ENCODE results near the gene DPF3.

Gene DPF3

DNA sequence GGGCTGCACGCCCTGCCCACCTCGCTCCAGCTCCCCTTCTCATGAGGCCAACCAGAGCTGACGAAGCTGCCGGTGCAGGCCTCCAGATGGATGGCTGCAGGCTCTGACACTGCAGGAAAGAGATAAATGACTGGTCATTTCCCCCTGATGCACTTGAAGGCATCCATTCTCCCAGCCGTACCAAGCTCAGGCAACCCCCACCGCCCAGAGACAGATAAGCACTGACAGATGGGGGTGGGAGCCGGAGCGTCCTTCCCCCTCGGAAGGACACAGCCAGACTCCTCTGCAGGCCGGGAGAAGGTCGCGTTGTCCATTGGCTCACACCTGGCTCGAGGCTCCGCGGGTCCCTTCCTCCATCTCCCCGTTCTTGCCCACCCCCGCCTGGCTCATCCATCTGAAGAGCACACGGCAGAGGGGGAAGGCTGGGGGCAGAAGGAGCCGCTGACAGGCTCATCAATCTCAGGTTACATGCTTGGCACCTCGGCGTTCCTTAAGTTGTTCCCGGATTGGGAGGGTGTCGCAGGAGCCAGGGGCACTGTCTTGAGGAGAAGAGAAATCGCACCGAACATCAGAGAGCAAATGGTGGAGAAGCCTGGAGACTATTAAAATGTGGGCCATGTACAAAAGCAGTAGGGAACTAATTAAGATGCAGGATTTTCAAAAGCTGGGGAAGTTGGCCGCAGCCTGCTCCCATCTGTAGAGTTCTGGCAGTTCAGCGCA is 151.6 kb downstream of the DPF3 start:
- no peak for DNase-seq (ENCODE audit: low read depth)

- DNase-seq (ENCODE audit: low read depth) = no peak
Observed at GRCh38 chr14:72741826-72742117, 152.1 kb downstream of the DPF3 start.

- DNase-seq (ENCODE audit: low read depth) = no peak
Observed at GRCh38 chr14:72740966-72741825, 152.7 kb downstream of the DPF3 start.

- no peak for DNase-seq (ENCODE audit: low read depth)
Observed at GRCh38 chr14:72740504-72740961, 153.4 kb downstream of the DPF3 start.

GRCh38 chr14:72739446-72740405 is 154.2 kb downstream of the DPF3 start:
- no peak for DNase-seq (ENCODE audit: low read depth)

GRCh38 chr14:72738161-72738611 is 155.7 kb downstream of the DPF3 start:
- DNase-seq (ENCODE audit: low read depth) = no peak

DNA sequence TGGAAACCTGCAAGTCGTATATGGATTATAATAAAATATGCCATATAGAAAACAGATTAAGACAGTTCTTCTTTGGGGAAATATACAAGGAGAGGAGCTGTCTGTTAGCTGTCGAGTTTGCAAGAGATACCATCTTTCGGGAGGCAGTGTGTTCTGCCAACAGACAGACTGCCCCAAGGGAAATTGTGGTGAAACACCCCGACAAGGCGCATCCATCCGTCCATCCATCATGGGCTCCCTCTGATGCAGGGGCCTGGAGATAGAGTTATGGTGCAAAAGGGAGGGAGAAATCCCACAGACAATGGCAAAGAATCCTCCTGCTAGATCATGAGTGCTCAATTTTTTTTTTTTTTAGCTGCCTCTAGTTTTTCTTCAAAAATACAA is 156.3 kb downstream of the DPF3 start:
- no peak for DNase-seq (ENCODE audit: low read depth)

GRCh38 chr14:72736786-72737559 is 156.9 kb downstream of the DPF3 start:
- DNase-seq (ENCODE audit: low read depth) = no peak

GRCh38 chr14:72736308-72736707 is 157.6 kb downstream of the DPF3 start:
- DNase-seq (ENCODE audit: low read depth) = no peak

DNA sequence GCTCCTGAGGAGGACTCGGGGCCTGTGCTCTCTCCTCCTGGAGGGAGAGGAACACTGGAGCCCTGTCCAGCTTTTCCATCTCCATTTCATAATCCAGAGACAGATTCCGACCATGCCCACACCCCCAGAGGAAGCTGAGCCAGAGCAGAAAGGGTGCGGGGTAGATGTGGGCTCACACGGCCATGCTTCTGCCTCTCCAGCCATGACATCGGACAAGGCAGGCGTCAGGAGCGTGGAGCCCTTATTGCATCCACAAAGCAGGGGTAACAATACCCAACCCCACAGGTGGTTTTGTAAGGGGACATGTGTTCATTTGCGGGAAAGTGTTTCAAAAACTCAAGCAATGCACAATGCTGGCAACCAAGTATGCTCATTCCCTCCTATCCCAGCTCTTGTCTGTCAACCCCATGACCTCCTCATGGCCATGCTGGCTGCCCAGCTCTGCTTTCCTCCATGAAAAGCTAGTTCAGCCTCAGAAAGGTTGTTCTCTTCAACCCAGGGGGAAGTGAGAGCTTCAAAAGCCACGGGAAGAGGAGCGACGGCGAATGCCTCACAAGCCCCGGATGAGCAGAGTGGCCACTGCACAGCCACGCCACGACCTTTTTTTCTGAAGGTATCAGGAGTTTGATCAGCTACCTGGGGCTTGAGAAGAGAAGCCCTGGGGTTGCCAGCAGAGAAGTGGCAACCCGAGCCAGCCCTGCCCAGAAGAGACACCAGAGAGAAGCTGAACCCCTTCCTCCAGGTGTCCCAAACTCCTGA is 161.7 kb downstream of the DPF3 start:
- no peak for DNase-seq (ENCODE audit: low read depth)

- no peak for DNase-seq (ENCODE audit: low read depth)
Observed at GRCh38 chr14:72731252-72732020, 162.5 kb downstream of the DPF3 start.

DNA sequence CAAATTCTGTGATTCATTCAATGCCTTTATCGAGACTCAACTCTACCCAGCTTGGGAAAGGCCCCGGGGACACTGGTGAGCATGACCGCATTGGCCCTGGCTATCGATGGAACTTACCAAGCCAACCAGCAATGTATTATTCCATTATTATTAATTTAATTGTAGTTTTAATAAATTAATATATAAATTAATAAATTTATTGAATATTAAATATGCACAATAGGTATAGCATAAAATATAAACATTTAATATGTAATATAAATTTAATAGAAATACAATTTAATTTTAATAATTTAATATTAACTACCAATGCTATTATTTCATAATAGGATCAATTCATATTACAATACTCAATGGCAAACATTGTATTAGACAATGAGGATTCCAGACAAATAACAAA is 163.4 kb downstream of the DPF3 start:
- DNase-seq (ENCODE audit: low read depth) = no peak

DNA sequence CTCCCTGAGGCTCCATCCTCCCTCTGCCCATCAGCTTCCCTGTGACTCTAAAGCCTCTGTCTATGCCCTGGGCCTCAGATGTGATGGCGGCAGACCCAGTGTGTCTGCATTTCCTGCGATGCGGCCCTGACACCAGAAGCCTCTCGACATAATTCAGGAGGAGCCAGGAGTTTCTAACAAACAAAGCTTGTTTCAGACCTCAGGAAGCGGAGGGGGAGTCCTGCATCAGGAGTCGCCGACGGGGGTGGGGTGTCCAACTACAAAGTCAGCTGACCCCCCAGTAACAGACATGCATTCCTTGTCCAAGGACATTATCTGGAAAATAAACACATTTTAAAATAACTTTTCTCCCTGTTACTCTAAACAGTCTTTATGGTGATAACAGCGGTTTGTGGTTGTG is 167.5 kb downstream of the DPF3 start:
- no peak for DNase-seq (ENCODE audit: low read depth)

DNA sequence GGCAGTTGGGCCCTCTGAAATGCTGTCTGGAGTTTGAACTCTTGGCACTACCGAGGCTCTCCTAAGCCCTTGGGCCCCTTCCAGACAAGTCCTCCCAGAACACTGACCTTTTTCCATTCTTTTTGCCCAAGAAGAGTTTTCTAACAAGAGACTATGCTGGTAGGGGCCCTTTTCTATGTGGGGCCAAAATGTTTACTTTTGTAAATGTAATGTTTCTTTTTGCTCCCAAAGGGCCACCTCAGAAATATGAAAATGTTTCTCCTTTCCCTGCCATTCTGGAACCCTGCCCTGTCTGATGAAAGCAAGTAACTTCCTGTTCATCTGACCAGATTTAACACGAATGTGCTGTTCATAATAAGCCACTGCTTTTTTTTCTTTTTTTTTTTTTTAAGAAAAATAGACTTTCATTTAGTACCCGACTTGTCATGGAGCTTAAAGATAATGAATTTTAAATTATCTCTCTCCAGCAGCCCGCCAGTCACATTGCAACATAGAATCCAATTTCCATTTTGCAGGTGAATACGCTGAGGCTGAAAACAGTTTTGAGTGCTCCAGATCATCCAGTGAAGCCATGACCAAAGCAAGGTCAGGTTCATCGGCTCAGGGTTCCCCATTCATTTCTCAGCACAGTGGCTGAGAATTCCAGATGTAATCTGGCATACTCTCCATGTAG is 169.9 kb downstream of the DPF3 start:
- no peak for DNase-seq (ENCODE audit: low read depth)

GRCh38 chr14:72722201-72722785 is 171.6 kb downstream of the DPF3 start:
- DNase-seq (ENCODE audit: low read depth) = no peak

GRCh38 chr14:72721083-72721482 is 172.8 kb downstream of the DPF3 start:
- no peak for DNase-seq (ENCODE audit: low read depth)

DNA sequence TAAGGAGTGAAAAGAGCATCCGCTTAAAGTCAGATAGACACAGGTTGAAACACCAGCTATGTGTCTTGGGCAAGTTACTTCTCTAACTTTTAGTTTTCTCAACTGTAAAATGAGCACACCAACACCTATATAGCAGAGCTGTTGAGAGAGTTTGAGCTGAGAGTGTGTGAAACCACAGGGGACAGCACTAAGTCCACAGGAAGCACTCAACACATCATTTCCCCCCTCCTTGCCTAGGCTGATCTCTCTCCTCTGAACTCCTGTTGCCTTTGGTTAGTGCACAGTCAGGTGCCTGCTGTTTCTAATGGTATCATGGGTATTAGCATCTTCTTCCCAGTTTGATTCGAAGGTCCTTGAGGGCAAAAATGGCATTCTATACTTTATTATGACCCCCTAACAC is 176.7 kb downstream of the DPF3 start:
- no peak for DNase-seq (ENCODE audit: low read depth)

DNA sequence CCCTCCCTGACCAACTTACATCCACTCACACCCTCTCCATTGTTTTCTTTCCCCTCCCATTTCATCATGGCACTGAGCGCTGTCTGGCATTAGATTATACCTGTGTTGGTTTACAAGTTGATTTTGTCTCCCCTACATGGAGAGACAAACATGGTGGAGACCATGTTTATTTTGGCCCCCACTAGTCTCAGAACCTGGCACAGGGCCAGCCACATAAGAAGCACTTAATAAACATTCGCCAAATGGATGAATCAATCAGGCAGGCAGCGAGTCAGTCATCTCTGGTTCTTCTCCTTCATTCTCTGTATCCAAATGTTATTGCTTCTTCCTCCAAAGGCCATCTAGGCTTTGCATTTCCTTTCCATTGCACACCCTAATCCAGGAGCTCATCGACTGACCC is 177.4 kb downstream of the DPF3 start:
- no peak for DNase-seq (ENCODE audit: low read depth)

GRCh38 chr14:72715850-72716228 is 178.1 kb downstream of the DPF3 start:
- no peak for DNase-seq (ENCODE audit: low read depth)

All from activated T-cell treated with anti-CD3 and anti-CD28 coated beads for 24 hours (primary cell).